HFFc6 (cell line): ENCODE data around the gene SLF2. TPM values are rescaled to one million over a fixed set of nuclear protein-coding genes. Genes with fewer than 3 reads are reported as not detected.

Experiments used
- DNase-seq: peaks from one replicate; pipeline ENCODE4 v3.0.0-alpha.2; 2018
- H3K27ac Mint-ChIP-seq: 2 replicates; pipeline ENCODE4 v1.8.0; 2020; ENCODE audit warnings: mild to moderate bottlenecking, mixed read lengths
- H3K27me3 Mint-ChIP-seq: 2 replicates; pipeline ENCODE4 v1.8.0; 2021; ENCODE audit warnings: mild to moderate bottlenecking, moderate library complexity, mixed read lengths; ENCODE audit not compliant: insufficient read depth
- H3K36me3 Mint-ChIP-seq: 2 replicates; pipeline ENCODE4 v1.8.0; 2021; ENCODE audit warnings: low read depth, mixed read lengths
- H3K4me1 Mint-ChIP-seq: 2 replicates; pipeline ENCODE4 v1.8.0; 2020; ENCODE audit warnings: low read depth, mixed read lengths
- H3K4me3 Mint-ChIP-seq: 2 replicates; pipeline ENCODE4 v1.8.0; 2020; ENCODE audit warnings: mild to moderate bottlenecking, moderate library complexity, mixed read lengths
- H3K9me3 Mint-ChIP-seq: 2 replicates; pipeline ENCODE4 v1.8.0; 2020; ENCODE audit warnings: mild to moderate bottlenecking, mixed read lengths
- CTCF ChIP-seq: fragments of 200-600 bp; sonication (generic); IDR thresholded peaks from 2 replicates; pipeline ENCODE4 v1.5.0; 2021; ENCODE audit warnings: antibody characterized with exemption, mild to moderate bottlenecking
- total RNA-seq, 6 experiments: library from RNA; stranded (reverse); fragmentation: NEBNext Ultra II Directional; extraction: Animal tissue kit (Norgen Biotek cat#: 25700); gene quantifications; 2 replicates in 1 of 6; 3 replicates in 5 of 6; pipeline ENCODE4 v1.2.3, GENCODE V29; 2021

SLF2 gene
- total RNA-seq, 6 experiments from 2014 or later: 15.8 to 23.2 (median 20.9) TPM

- Mint-ChIP-seq H3K27me3 (peaks cover 1% of the 10 kb centered on the region), H3K4me1 (peaks cover 17% of the 10 kb centered on the region), H3K9me3 (no peaks in the 10 kb centered on the region), H3K4me3 (no peak overlapping the region), H3K27ac (peak overlapping the region; percentile 30; the same call in 1 of the 2 replicates), H3K36me3 (no peaks in the 10 kb centered on the region)
- no peak for DNase-seq
- TF ChIP-seq CTCF: no peak
These were observed 95.4 kb downstream of the SLF2 start for GRCh38 chr10:101007915-101008822.

GRCh38 chr10:101008823-101009423, 96.2 kb downstream of the SLF2 start:
- peaks cover 3% of the 10 kb centered on the region for H3K27me3 Mint-ChIP-seq
- H3K36me3 Mint-ChIP-seq: no peaks in the 10 kb centered on the region
- no peak for DNase-seq
- TF ChIP-seq CTCF: no peak
- no peaks in the 10 kb centered on the region for H3K9me3 Mint-ChIP-seq
- no peak overlapping the region for H3K4me3 Mint-ChIP-seq
- peaks cover 23% of the 10 kb centered on the region for H3K4me1 Mint-ChIP-seq
- H3K27ac Mint-ChIP-seq: no peak overlapping the region

- no peak overlapping the region for H3K27ac Mint-ChIP-seq
- no peak overlapping the region for H3K4me3 Mint-ChIP-seq
- H3K27me3 Mint-ChIP-seq: peaks cover 3% of the 10 kb centered on the region
- H3K4me1 Mint-ChIP-seq: peaks cover 37% of the 10 kb centered on the region
- no peaks in the 10 kb centered on the region for H3K9me3 Mint-ChIP-seq
- TF ChIP-seq CTCF: no peak
- no peaks in the 10 kb centered on the region for H3K36me3 Mint-ChIP-seq
- DNase-seq: no peak
These were observed 97.6 kb downstream of the SLF2 start for GRCh38 chr10:101010329-101010728.

GRCh38 chr10:101011517-101012423, 99.0 kb downstream of the SLF2 start:
- peaks cover 48% of the 10 kb centered on the region for H3K4me1 Mint-ChIP-seq
- TF ChIP-seq CTCF: peak; percentile 68
- H3K9me3 Mint-ChIP-seq: no peaks in the 10 kb centered on the region
- H3K27me3 Mint-ChIP-seq: peaks cover 3% of the 10 kb centered on the region; the same call in 1 of the 2 replicates
- no peak overlapping the region for H3K4me3 Mint-ChIP-seq
- peak; percentile 22 for DNase-seq
- peak overlapping the region; percentile 85; the same call in 1 of the 2 replicates for H3K27ac Mint-ChIP-seq
- H3K36me3 Mint-ChIP-seq: no peaks in the 10 kb centered on the region
